HG03159 (cell line): ENCODE measurements around the gene ZBTB14.

Source experiments
- ATAC-seq: cut with Tn5 transposase; IDR thresholded peaks from one replicate; pipeline ENCODE4 v1.9.1; 2021; ENCODE audit warnings: mild to moderate bottlenecking, moderate library complexity; ENCODE audit not compliant: unreplicated experiment

Gene ZBTB14

DNA sequence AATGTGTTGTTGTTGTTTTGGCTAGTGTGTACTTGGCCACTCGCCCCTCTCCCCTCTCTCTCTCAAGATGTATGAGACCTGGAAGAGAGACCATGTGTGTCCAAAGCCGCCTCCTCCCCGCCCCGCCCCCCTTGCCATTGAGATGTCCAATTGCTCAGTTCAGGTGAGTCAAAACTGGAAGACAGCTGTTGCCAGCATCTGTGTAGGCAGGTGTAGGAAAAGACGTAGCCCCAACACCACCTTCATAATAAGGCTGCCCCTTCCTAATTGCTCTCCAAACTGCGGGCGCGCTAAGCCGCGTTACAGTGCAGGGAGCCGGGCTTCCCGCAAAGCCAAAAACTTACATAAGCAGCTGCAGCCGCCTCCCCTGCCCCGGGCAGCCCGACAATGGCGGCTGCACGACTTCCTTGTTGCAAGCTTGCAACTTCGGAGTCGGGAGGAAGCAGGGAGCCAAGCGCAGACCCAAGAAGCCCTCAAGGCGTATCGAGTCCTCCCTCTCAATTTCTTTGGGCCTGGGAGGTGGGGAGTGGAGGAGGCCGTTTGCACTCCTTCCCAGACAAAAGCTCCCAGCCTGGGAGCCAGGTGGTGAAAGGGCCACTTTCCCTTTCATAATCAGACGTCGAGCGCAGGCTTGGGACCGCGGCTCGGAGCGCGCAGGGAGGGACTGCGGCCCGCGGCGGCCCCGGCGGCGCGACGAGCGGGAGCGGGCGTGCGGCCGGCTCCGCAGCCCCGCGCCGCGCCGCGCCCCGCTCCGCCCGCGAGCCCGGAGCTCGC, 882 bp downstream of the ZBTB14 start:
- ATAC-seq, result peak; percentile 15

GRCh38 chr18:5294113-5294456, 1.4 kb downstream of the ZBTB14 start:
- peak; percentile 1 for ATAC-seq

DNA sequence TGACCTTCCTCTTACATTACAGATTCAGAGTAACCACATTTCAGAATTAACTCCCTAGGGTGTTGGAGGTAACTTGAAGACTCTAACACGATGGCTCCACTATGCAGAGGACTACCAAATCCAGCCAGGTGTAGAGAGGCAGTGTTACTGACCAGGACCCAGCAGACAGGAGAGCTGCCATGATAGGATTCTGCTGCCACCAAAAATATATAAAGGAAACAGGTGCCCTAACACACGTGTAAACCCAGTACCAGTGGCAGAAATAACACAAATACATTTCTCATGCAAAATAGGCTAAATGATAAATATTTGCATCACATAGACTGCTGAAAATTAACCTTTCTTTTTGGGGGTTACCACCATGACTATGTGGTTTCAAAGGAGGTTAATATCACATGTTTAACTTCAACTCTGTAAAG, 7.0 kb downstream of the ZBTB14 start:
- ATAC-seq, result peak; percentile 71

- no peak for ATAC-seq
Observed at GRCh38 chr18:5287854-5288253, 7.7 kb downstream of the ZBTB14 start.

DNA sequence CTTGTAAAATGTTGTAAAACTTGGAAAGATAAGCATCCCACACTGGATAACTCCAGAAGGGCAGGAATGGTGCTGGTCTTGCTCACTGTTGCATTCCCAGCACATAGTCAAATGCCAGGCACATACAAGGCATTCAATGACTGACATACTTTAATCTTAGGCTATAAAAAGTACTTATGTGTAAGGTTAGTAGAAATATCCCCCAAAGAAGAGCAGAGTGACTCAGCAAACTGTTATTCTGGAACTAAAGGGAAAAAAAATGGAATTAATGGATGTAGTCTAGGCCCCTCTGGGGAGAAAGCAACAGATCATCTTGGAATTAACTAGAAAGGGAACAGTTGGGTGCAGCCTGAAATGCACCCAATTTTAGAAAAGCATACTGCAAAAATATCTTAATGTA, 9.0 kb downstream of the ZBTB14 start:
- ATAC-seq, result no peak

DNA sequence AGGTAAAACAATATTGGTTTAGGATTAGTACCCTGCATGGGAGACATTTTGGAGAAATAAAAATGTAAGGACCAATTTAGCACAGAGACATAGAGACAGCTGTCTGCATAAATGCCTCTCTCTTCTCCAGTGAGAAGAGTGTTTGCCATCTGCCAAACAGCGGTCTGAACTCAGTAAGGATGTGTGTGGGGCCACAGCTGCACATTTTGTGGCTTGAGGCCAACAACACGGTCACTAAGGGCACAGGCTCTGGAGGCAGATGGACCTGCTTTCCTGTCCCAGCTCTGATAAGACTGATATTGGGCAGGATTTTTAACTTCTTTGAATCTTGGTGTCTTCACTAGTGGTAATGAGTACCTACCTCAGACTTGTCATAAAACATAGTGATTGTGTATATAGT, 10.2 kb downstream of the ZBTB14 start:
- ATAC-seq, result no peak

DNA sequence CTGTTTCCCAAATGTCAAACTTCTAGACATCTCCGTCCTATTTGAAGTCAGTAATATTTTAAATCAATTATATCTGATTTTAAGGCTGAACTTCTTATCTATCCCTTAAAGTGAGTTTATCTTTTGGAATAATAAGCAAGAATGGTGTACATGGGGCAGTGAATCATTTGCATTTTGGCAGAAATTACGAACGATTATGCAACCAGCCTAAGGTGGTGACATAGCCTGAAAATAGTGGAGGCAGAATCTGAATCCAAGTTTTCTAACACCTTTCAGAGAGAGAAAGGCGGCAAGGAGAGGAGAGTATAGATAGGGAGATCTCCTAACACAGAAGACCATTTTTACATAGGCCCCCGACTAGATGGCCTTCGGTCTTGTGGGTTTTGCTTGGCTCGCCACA, 10.7 kb downstream of the ZBTB14 start:
- no peak for ATAC-seq

DNA sequence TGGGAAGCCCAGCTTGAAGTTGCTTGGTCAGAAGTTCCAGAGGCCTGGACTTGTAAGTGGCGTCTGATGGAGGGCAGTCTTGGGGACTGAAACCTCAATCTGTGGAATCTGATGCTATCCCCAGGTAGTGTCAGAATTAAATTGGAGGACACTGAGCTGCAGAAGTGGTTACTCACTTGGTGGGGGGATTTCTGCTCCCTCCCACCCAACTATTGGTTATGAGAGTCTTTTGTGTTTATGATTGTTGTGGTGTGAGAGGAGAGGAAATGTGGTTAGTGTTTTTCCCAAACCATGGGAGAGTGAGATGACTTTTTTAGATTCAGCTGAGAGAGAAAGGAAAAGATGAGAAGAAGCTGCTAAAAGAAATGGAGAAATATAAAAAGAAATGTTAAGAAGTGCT, 12.8 kb downstream of the ZBTB14 start:
- no peak for ATAC-seq

DNA sequence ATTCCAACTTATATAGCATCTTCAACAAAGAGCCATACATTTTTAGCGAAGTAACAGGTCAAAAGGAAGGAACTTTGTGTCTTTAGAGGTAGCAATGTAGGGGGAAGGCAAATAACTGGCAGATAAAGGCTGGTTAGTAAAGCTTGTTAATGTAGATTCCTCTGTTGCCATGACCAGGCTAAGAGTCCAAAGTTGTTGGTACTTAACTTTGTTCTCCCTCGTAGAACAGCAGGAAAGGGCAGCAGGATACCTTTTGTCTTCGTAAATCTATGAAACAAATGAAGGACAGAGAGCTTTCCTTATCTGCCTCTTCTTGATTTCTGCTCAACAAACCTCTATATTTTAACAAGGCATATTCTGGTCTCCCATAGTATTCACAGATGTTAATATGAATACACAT, 18.6 kb downstream of the ZBTB14 start:
- no peak for ATAC-seq

- ATAC-seq, result no peak
Observed at GRCh38 chr18:5275872-5276271, 19.7 kb downstream of the ZBTB14 start.

- no peak for ATAC-seq
Observed at GRCh38 chr18:5268874-5269273, 26.7 kb downstream of the ZBTB14 start.

DNA sequence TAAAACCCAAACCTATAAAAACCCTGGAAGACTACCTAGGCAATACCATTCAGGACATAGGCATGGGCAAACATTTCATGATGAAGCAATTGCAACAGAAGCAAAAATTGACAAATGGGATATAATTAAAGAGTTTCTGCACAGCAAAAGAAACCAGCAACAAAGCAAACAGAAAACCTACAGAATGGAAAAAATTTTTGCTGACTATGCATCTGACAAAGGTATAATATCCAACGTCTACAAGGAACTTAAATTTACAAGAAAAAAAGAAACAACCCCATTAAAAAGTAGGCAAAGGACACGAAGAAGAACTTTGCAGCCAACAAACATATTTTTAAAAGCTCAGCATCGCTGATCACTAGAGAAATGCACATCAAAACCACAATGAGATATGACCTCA, 28.8 kb downstream of the ZBTB14 start:
- ATAC-seq, result no peak

DNA sequence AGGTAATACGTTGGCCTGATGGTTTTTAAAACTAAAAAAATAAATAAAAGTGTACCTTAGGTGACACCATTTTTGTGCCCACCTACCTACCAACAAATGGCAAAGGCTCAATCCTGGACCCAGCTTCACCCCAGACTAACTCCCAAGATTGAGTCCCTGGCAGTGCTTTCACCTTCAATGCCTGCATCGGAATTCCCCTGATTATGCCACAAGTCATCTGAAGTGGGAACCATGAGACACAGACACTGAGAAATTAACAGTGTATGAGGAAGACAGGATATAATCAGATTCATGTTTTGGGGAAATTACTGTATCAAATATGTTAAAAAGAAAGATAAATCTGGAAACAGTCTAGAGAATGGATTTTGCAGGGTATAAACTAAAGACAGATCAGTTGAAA, 41.6 kb downstream of the ZBTB14 start:
- no peak for ATAC-seq

GRCh38 chr18:5251117-5251516, 44.4 kb downstream of the ZBTB14 start:
- no peak for ATAC-seq

GRCh38 chr18:5250603-5251002, 44.9 kb downstream of the ZBTB14 start:
- ATAC-seq, result no peak

DNA sequence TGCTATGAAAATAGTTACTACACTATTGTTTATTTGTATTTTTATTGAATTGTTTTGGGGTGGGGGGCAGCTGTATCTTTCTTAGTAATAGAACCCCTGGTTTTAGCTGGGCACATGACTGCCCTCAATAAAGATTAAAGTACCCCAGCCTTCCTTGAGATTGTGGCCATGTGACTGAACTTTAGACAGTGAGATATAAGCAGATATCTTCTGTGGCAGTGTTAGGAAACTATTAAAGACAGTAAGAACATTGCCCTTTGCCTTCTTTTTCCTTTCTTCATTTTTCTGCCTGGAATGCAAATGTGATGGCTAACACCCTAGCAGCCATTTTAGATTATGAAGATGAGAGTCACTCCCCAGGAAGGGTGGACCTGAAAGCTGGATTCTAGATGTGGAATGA, 50.6 kb downstream of the ZBTB14 start:
- ATAC-seq, result no peak

GRCh38 chr18:5239447-5239846, 56.1 kb downstream of the ZBTB14 start:
- no peak for ATAC-seq
